TTC549 (cell line): ENCODE measurements around the gene SCAI.
"Not testable (repeated sequence)": the region's sequence is repeated elsewhere in the genome, so short reads cannot be mapped to it uniquely, and the experiment has no call there.

ENCODE experiments used
- FAIRE-seq: peaks from 2 replicates; lab custom pipeline; 2012; peaks lifted over from hg19 to GRCh38; lab: Jason Lieb, UNC

SCAI gene

DNA sequence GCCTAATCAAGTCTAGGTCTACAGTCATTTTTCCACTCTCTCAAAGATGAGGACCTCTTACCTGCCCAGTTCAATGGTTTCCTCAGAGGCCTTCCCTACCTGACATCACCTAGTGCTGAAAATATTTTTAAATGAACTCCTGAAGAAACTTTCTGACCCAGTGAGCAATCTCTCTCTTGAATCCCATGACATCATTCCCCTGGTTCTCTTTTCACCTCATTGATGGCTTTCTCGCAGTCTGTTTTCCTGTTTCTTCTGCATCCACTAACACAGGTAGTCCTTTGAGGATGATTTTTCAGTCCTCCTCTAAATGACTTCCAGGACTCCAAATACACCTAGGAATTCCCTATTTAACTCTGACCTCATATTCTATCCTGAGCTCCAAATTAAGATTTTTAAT, 40.3 kb downstream of the SCAI start:
- no peak for FAIRE-seq

DNA sequence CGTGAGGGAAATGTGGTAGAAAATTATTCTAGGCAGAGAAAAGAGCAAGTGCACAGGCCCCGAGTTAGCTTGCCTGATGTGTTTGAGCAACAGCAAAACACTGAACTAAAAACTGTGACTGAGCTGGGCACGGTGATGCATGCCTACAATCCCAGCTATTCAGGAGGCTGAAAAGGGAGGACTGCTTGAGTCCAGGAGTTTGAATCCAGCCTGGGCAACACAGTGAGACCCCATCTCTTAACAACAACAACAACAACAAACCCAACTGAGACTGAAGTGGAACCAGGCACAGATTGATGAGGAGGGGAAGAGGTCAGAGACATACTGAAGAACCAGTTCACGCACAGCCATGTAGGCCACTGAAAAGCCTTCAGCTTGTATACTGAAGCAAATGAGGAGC, 42.5 kb downstream of the SCAI start:
- FAIRE-seq = no peak

DNA sequence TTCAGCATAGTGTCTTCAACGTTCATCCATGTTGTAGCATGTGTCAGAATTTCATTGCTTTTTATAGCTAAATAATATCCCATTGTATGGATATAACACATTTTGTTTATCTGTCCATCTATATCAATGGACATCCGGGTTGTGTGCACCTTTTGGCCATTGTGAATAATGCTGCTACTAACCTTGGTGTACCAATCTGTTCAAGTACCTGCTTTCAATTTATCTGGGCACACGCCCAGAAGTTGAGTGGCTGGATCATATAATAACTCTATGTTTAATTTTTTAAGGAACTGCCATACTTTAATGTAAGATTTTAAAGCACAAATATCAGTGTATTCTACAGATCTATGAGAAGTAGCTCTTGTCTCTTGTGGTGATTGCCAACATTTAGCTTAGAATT, 43.5 kb downstream of the SCAI start:
- no peak for FAIRE-seq

DNA sequence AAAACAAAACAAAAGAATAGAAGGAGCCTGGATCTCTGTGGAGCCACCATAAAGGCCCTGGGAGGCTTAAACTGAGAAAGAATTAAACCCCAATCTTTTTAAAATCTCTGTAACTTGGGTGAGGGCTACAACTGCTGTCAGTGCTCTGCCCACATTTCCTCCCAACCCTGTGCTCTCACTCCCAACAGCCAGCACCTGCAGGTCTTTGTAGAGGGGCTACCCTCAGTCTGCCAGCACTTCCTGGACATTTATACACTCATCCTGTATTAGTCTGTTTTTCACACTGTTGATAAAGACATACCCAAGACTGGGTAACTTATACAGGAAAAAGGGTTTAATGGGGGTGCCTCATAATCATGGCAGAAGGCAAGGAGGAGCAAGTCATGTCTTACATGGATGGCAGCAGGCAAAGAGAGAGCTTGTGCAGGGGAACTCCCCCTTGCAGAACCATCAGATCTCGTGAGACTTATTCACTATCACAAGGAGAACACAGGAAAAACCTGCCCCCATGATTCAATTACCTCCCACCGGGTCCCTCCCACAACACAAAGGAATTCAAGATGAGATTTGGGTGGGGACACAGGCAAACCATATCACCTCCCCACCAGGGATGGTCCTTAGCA, 47.4 kb downstream of the SCAI start:
- FAIRE-seq = no peak

DNA sequence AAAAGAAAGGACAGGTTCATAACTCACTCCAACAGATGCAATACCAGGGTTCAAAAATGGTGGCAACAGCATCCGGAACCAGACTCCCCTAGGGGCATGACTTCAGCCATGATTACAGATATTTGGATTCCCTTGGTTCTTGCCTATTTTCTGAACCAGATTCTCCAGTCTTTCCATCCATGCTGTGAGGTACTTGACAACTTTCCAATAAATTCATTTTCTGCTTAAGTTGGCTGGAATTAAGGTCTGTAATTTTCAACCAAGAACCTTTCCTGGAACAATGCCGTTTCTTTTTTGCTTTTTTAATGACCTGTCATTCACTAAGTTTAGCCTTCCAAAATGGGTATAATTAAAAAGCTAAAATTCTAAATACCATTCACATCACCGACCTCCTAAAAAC, 52.2 kb downstream of the SCAI start:
- no peak for FAIRE-seq

DNA sequence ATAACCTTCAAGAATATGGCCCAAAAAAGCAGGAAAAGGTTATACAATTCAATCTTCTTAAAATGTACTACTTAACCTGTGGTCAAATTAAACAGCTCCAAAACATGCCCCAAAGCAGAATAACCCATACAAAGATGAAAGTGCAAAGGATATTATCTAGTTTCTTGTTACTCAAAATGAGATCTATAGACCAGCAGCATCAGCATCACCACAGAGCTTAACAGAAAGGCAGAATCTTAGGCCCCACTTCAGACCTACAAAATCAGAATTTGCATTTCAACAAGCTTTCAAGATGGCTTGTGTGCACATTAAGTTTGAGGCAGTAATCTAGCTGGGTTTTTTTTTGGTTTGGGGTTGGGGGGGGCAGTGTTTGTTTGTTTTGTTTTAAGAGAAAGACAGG, 54.0 kb downstream of the SCAI start:
- no peak for FAIRE-seq

DNA sequence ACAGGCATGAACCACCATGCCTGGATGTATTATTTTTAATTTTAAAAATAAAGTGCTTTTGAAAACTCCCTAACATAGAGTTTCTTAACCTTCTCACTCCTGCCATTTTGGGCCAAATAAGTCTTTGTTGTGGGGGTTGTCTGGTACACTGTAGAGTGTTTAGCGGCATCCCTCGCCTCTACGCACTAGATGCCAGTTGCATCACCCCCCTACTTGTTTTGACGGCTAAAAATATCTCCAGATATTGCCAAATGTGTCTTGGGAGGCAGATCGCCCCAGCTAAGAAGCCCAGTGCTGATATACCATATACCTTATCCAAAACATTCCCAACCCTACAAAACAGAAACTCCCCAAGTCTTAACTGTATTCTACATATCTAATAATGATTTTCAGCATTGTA, 54.6 kb downstream of the SCAI start:
- FAIRE-seq = no peak

DNA sequence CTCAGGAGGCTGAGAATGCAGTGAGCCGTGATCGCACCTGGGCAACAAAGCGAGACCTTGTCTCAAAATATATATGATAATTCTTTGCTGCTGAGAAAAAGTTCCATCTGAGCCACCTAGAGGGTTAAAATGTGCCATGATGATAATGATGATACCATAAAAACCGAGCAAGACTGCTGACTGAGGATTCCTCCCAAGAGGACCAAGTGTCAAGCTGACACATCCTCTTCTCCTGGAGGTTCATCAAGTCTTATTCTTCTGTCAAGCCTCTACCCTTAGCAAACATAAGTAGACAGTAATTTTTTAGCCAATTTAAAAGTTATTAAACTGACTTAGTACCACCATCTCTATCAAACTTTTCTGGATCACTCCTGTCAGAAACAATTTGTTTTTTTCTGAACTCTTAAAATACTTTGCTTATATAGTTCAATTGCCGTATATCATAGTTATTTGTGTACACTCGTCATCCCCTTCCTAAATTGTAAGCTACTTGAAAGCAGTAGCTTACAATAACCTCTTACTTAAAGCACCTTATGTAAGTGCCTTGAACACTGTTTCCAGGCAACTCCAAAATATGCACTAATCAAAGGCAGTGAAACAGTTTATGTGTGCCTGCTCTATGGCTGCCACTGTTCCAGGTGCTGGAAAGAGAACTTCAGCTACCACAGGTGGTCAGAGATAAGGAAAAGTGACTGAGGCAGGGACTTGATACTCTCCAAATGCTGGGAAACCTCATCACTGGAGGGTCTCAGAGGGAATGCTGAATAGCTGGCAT, 57.4 kb downstream of the SCAI start:
- FAIRE-seq = no peak

DNA sequence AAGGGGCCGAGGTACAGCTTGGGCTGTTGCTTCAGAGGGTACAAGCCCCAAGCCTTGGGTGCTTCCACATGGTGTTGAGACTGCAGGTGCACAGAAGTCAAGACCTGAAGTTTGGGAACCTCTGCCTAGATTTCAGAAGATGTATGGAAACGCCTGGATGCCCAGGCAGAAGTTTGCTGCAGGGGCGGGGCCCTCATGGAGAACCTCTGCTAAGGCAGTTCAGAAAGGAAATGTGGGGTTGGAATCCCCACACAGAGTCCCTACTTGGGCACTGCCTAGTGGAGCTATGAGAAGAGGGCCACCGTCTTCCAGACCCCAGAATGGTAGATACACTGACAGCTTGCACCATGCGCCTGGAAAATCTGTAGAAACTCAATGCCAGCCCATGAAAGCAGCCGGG, 61.1 kb downstream of the SCAI start:
- not testable (repeated sequence) for FAIRE-seq

DNA sequence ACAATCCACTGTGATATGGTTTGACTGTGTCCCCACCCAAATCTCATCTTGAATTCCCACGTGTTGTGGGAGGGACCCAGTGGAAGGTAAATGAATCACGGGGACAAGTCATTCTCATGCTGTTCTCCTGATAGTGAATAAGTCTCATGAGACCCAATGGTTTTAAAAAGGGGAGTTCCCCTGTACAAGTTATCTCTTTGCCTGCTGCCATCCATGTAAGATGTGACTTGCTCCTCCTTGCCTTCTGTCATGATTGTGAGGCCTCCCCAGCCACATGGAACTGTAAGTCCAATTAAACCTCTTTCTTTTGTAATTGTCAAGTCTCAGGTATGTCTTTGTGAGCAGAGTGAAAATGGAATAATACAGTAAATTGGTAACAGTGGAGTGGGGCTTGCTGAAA, 62.5 kb downstream of the SCAI start:
- not testable (repeated sequence) for FAIRE-seq

DNA sequence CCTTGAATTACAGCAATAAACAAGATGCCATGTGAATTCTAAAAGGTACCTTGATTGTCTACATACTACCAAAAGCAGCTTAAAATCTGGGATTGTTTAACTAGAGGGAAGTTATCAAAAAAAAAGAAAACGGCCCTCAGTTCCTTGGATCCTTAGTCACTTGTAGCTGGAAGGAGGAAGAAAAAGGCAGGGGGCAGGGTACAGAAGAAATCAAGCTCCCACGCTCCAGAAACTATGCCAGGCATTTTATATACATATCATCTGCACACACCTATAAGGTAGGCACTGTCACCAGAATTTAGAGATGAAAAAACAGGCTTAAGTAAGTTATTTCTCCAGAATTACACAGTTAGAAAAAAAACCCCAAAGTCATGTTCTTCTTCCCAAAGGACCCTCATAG, 63.4 kb downstream of the SCAI start:
- FAIRE-seq = no peak

DNA sequence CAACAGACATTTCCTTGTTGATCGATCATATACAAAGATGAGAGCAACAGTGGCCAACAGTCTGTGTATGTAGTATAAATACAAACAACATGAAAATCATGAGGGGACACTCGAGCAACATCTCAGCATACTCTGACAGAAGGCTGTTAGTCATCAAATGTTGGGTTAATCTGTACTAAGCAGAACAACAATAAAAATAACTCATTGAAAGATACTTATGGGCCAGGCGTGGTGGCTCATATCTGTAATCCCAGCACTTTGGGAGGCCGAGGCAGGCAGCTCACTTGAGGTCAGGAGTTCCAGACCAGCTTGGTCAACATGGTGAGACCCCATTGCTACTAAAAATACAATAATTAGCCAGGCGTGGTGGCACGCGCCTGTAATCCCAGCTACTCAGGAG, 67.3 kb downstream of the SCAI start:
- FAIRE-seq = no peak

DNA sequence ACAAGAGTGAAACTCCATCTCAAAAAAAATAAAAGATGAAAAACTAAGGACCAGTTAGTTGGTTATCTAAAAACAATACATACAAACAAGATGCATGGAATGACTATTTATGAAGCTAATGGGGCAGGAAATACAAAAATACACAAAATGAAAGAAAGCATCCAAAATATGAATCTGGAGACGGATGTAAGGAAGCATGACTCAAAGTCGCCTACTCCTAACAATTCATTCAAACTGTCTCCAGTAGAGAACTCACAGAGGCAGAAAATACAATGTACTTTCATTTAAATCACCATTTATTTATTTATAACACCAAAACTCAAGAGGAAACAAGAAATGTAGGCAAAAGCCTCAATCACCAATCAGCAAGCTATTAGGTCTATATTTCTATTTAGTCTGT, 68.4 kb downstream of the SCAI start:
- FAIRE-seq = no peak

DNA sequence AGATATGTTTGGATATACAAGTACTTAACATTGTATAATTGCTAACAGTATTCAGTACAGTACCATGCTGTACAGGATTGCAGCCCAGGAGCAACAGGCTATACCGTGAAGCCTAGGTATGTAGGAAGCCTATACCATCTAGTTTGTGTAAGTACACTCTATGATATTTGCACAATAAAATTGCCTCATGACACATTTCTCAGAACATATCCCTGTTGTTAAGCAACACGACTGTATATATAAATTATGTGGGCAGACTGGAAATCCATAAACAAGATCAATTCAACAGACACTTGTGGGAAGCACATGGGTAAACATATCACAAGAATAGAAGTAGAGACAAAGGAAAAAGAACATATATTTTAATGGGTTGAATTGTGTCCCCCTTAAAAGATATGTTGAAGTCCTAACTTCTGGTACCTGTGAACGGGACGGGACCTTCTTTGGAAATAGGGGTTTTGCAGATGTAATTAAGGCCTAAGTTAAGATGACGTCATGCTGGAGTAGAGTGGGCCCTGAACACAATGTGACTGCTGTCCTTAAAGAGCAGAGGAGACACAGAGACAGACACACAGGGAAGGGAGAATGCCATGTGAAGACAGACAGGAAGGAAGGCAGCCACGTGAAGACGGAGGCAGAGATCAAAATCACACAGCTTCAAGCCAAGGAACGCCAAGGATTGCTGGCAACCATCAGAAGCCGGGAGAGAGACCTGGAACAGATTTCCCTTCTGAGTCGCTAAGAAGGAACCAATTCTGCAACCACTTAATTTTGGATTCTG, 76.3 kb downstream of the SCAI start:
- FAIRE-seq = no peak

DNA sequence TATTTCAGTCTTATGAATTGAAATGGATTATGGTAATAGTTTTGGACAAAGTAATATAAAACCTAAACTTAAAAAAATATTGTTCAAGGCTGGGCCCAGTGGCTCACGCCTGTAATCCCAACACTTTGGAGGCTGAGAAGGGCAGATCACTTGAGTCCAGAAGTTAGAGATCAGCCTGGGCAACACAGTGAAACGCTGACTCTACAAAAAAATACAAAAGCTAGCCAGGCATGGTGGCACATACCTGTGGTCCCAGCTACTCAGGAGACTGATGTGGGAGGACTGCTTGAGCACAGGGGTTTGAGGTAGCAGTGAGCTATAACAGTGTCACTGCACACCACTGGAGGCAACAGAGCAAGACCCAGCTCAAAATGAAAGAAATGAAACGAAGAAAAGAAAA, 81.9 kb downstream of the SCAI start:
- FAIRE-seq = no peak

DNA sequence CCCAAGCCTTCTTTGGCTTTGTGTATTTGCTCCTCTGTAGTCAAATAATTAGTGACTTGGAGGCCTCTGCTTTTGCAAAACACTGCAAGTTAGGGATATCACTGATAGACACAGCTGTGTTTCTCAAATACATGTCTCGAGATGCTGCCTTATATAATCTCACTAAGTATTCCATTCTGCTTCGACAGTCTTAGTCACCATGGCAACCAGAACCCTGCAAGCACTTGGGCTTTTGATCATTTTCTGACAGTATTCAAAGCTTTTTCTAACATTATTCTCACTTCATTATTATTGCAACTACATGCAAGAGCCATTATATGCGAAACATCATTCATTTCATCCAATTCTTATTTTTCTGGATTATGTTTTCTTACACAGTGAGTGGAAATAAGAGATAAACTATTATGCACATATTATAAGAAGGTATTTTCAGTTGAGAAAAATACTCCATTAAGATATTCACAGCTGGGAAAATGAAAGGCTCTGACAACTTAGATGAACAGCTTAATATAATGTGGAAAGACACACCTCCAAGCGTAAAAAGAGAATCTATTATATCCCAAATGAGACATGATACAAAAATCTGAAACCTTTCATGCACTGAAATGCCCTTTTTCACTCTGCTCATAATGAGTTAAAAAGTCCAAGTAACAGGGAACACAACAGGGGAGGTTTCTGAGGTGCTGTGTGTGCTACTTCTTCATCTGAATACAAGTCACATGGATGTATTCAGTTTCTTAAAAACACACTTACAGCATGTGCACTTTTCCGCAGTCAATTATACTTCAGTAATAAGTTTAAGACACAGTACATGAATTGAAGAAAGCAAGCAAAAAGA, 93.9 kb downstream of the SCAI start:
- no peak for FAIRE-seq

DNA sequence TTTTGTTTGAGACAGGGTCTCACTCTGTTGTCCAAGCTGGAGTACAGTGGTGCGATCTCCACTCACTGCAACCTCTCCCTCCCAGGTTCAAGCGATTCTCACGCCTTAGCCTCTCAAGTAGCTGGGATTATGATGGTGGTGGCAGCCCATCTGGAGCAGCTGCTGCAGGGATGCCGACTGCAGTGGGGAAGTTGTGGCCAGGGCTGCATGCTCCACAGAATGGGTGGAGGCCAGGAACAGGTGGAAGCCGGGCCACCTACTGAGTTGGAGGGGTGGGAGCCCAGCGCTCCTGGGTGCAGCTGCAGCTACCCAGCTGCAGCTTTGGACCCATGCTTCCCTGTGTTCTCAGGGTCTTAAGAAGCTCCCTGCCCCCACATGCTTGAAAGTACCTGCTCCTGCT, 99.7 kb downstream of the SCAI start:
- FAIRE-seq = no peak

DNA sequence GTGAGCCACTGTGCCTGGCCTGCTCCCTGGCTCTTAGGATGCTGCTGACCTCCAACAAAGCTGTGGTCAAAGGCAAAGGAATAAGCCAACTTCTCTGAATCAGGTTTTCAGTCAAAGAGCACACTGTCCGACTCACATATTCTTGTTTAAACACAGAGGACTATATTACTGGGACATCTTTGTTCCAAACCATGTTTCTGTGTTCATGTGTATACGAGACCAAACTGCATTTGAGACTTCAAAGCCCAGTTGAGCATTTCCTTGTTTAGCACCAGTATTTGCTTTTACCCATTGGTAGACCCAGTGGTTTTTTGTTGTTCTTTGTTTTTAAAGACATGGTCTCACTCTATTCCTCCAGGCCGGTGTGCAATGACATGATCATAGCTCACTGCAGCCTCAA, 100.2 kb downstream of the SCAI start:
- no peak for FAIRE-seq

DNA sequence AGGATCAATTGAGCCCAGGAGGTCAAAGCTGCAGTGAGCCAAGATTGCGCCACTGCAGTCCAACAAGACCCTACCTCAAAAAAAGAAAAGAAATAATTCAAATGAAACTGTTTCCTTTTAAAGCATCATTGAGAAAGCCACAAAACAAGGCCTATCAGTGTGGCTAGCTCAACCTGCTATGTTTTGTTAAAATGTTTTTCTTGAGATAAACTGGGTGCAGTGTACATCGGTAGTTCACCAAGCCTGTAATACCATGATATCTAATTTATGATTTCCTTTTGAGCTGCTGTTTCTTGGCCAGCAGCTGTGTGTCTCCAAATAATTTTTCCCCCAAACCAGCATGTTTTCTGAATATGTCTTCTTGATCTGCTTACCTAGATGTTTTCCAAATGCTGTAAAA, 105.2 kb downstream of the SCAI start:
- no peak for FAIRE-seq

DNA sequence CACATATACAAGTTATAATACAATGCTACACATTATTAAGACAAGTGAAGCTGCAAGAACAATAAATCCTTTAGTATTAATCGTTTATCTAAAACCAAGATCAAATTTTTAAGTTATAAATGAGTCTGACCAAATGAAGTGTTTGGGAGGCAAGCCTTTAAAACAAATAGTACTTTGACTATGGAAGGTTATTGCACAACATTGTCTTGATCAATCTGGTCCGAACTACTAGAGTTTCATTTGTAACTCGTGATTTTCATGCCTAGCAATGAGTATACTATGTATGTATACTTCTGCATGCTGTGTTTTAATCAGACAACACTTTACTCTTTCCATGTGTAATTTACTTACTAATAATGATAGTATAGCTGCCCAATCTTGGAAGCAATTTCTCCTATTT, 115.3 kb downstream of the SCAI start:
- no peak for FAIRE-seq

DNA sequence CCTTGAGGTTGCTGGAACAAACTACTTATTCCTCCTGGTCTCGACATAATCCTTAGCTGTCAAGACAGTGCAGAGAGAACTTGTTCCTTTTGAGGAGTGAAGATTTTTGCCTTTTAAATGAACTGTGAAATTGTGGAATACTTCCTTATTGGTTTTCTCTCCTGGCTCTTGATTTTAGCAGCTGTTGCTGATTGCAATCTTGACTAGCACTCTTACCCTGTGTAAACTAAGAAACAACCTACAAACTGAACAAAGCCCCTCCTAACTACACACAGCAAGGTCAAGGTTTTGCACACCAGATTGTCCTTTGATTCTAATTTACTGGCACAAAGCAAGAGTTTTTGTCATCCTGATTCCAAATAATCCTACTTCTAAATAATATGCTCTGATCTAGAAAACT, 118.4 kb downstream of the SCAI start:
- no peak for FAIRE-seq

DNA sequence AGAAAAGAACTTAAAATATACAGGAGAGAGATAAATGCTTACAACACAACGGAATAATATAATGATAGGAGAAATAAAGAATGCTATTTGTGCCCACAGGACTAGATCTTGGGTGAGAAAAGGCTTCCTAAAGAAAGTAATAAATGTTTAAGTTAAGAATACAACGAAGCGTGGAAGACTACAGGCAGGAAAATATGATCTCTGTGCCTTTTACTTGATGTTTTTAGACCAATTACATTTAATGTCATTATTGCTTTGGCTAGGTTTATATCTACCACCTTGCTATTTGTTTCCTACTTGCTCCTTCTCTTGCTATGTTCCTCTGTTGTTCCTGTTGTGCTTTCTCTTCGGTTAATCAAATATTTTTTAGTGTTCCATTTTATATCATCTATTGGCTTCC, 122.3 kb downstream of the SCAI start:
- no peak for FAIRE-seq

DNA sequence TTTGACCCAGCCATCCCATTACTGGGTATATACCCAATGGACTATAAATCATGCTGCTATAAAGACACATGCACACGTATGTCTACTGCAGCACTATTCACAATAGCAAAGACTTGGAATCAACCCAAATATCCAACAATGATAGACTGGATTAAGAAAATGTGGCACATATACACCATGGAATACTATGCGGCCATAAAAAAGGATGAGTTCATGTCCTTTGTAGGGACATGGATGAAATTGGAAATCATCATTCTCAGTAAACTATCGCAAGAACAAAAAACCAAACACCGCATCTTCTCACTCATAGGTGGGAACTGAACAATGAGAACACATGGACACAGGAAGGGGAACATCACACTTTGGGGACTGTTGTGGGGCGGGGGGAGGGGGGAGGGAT, 127.7 kb downstream of the SCAI start:
- not testable (repeated sequence) for FAIRE-seq
